HL-60 (cell line): ENCODE measurements around the gene PACRG.

Source experiments
- DNase-seq, 2 experiments: peaks; one replicate each; pipeline ENCODE4 v3.0.0-alpha.2; 2010 to 2020; ENCODE audit warnings: low read depth in 1 of 2, low spot score in 1 of 2
- H3K27ac ChIP-seq: fragments of 250-450 bp; sonication (Bioruptor Pico); replicated peaks from 2 replicates; pipeline ENCODE4 v1.5.1; 2020; ENCODE audit warnings: mild to moderate bottlenecking, moderate library complexity
- H3K27me3 ChIP-seq: fragments of 250-450 bp; sonication (Bioruptor Pico); 2 replicates; pipeline ENCODE4 v1.5.1; 2021; ENCODE audit warnings: mild to moderate bottlenecking, moderate library complexity; ENCODE audit not compliant: insufficient read depth, poor library complexity, severe bottlenecking
- H3K4me3 ChIP-seq: replicated peaks from 2 replicates; pipeline ENCODE4 v1.5.1; 2011; ENCODE audit warnings: mild to moderate bottlenecking, control low read depth, low read length; ENCODE audit not compliant: insufficient read depth
- CTCF ChIP-seq: IDR thresholded peaks from one replicate; pipeline ENCODE4 v1.5.1; 2011; ENCODE audit warnings: low read length, control low read depth, inconsistent platforms; ENCODE audit not compliant: insufficient read depth
- GABPA ChIP-seq: IDR thresholded peaks from 2 replicates; pipeline ENCODE4 v1.6.1; 2012; ENCODE audit warnings: low read depth
- POLR2AphosphoS5 ChIP-seq: IDR thresholded peaks from 2 replicates; pipeline ENCODE4 v1.6.1; 2012; ENCODE audit warnings: low read depth
- SPI1 ChIP-seq: IDR thresholded peaks from 2 replicates; pipeline ENCODE4 v1.6.1; 2012; ENCODE audit warnings: low read depth, mild to moderate bottlenecking, borderline replicate concordance
- TF ChIP-seq, protein P1 (sequence below): IDR thresholded peaks from 2 replicates; pipeline ENCODE4 v1.6.1; 2012; ENCODE audit warnings: low read depth; ENCODE audit not compliant: insufficient replicate concordance

The PACRG gene

DNA sequence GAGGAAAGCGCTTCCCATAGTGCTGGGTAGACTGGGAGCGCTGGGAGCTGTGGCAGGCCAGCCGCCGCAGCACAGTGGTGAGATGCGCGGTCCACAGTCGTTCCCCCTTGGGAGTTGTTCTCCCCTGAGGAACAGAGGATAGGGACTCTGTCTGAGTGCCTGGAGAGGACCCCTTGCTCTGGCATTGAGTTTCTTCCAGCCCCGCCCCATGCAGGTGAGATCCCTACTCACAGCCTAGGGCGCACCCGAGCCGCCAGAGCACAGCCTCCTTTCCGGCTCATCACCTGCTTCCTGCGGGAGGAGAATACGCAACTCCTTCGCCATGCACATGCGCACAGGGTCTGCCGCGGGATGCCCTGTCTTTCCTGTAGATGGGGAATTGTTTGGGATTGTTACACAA, 140.6 kb downstream of the PACRG start:
- H3K4me3 ChIP-seq, result no peak overlapping the region
- TF ChIP-seq GABPA (no peak), CTCF (no peak), POLR2AphosphoS5 (no peak), SPI1 (no peak)
- TF ChIP-seq, protein P1, sequence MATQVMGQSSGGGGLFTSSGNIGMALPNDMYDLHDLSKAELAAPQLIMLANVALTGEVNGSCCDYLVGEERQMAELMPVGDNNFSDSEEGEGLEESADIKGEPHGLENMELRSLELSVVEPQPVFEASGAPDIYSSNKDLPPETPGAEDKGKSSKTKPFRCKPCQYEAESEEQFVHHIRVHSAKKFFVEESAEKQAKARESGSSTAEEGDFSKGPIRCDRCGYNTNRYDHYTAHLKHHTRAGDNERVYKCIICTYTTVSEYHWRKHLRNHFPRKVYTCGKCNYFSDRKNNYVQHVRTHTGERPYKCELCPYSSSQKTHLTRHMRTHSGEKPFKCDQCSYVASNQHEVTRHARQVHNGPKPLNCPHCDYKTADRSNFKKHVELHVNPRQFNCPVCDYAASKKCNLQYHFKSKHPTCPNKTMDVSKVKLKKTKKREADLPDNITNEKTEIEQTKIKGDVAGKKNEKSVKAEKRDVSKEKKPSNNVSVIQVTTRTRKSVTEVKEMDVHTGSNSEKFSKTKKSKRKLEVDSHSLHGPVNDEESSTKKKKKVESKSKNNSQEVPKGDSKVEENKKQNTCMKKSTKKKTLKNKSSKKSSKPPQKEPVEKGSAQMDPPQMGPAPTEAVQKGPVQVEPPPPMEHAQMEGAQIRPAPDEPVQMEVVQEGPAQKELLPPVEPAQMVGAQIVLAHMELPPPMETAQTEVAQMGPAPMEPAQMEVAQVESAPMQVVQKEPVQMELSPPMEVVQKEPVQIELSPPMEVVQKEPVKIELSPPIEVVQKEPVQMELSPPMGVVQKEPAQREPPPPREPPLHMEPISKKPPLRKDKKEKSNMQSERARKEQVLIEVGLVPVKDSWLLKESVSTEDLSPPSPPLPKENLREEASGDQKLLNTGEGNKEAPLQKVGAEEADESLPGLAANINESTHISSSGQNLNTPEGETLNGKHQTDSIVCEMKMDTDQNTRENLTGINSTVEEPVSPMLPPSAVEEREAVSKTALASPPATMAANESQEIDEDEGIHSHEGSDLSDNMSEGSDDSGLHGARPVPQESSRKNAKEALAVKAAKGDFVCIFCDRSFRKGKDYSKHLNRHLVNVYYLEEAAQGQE, result no peak
- no peak overlapping the region for H3K27ac ChIP-seq
- no peak for DNase-seq
- no peaks in the 10 kb centered on the region for H3K27me3 ChIP-seq

DNA sequence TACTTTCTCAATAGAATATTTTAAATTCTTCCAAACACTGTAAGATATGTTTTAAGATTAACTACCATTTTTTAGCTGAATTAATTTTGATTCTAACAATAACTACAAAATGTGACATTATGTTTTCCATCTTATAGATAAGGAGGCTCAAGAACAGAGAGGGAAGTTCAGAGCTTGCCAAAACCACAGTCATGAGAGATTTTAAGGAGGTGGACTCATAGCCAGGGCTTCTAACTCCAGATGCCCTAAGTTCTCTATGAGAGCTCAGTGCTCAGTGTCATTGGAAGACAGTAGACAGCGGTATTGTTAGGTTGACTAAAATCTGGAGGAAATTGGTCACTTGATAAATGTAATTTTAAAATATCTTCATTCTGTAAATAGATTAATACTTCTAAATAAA, 144.2 kb downstream of the PACRG start:
- TF ChIP-seq GABPA (no peak), SPI1 (no peak), POLR2AphosphoS5 (no peak), CTCF (no peak)
- TF ChIP-seq, protein P1, result no peak
- H3K27me3 ChIP-seq, result no peaks in the 10 kb centered on the region
- no peak overlapping the region for H3K4me3 ChIP-seq
- no peak for DNase-seq
- H3K27ac ChIP-seq, result no peak overlapping the region

DNA sequence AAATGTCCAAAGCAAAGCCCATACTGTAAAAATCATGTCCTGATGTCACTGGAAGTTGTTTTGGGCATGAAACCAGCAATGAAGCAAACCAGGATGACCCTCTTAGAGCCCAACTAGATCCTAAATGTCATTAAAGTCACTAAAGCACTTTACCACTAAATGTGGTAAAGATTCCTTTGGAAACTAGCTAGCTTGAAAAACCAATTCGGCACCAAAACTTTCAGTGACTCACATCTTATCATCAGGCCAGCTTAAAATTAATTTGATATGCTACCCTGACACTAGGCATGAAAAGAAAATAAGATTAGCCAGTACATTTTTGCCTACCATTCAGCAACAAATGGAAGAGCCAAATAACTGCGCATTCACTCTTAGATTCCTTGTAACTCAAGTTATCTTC, 145.8 kb downstream of the PACRG start:
- Histone ChIP-seq H3K27me3 (no peaks in the 10 kb centered on the region), H3K4me3 (no peak overlapping the region), H3K27ac (no peak overlapping the region)
- no peak for TF ChIP-seq CTCF
- TF ChIP-seq GABPA, result no peak
- no peak for TF ChIP-seq POLR2AphosphoS5
- TF ChIP-seq, protein P1, result no peak
- DNase-seq, result no peak
